GM13976 (cell line): ENCODE results near the gene ASIC5.

Source experiments
- DNase-seq: peaks from one replicate; pipeline ENCODE4 v3.0.0; 2012; ENCODE audit warnings: low spot score
- CTCF ChIP-seq: IDR thresholded peaks from 2 replicates; pipeline ENCODE4 v1.5.1; 2012; ENCODE audit warnings: borderline replicate concordance, mild to moderate bottlenecking; ENCODE audit not compliant: insufficient read depth; ENCODE audit errors: extremely low read depth, missing control alignments, control extremely low read depth
- in situ Hi-C: fragments of 300-500 bp; cut with MboI; formaldehyde crosslinking; loops from one replicate; pipeline ENCODE4 v1.12.0; 2022; ENCODE audit warnings: low sequenced_read_pairs, mixed read lengths, inconsistent platforms; ENCODE audit not compliant: unreplicated experiment

Gene ASIC5

GRCh38 chr4:155883895-155884294 is 17.8 kb upstream of the ASIC5 start:
- TF ChIP-seq CTCF = no peak

GRCh38 chr4:155881555-155881954 is 15.5 kb upstream of the ASIC5 start:
- no peak for TF ChIP-seq CTCF
- no peak for DNase-seq
- in situ Hi-C loops = no loop called here

More at GRCh38 chr4:155883895-155884294, 17.8 kb upstream of the ASIC5 start:
- in situ Hi-C loops = no loop called here
- DNase-seq = no peak

GRCh38 chr4:155879767-155880166 is 13.7 kb upstream of the ASIC5 start:
- in situ Hi-C loops = no loop called here
- no peak for TF ChIP-seq CTCF
- no peak for DNase-seq

GRCh38 chr4:155878611-155879010 is 12.5 kb upstream of the ASIC5 start:
- no peak for DNase-seq
- no peak for TF ChIP-seq CTCF
- in situ Hi-C loops = no loop called here

GRCh38 chr4:155877971-155878370 is 11.9 kb upstream of the ASIC5 start:
- in situ Hi-C loops = no loop called here
- no peak for DNase-seq
- no peak for TF ChIP-seq CTCF

- in situ Hi-C loops = no loop called here
Measured at GRCh38 chr4:155875878-155876277, 9.8 kb upstream of the ASIC5 start.

More at GRCh38 chr4:155875878-155876277, 9.8 kb upstream of the ASIC5 start:
- no peak for TF ChIP-seq CTCF
- no peak for DNase-seq
